Activated T-cell treated with anti-CD3 and anti-CD28 coated beads, Interleukin-2, amount 50 U/mL, for 72 hours (primary cell): ENCODE measurements around the gene KIAA1755. TPM values are rescaled to one million over a fixed set of nuclear protein-coding genes. Genes with fewer than 3 reads are reported as not detected.

ENCODE experiments used
- ATAC-seq, 2 donors: fragments of 150-1000 bp; cut with Tn5 transposase; replicated peaks in 1 of 2; 2 replicates each; pipeline ENCODE4 v1.10.0; 2021; ENCODE audit warnings: moderate library complexity in 2 of 2, mild to moderate bottlenecking in 1 of 2
- DNase-seq, 2 donors: peaks; one replicate each; pipeline ENCODE4 v3.0.0; 2021 to 2022; ENCODE audit warnings: mixed read lengths in 1 of 2
- H3K27ac Mint-ChIP-seq: one replicate; pipeline ENCODE4 v1.8.0; 2022; ENCODE audit warnings: mild to moderate bottlenecking, moderate library complexity, mixed read lengths
- H3K27me3 Mint-ChIP-seq: one replicate; pipeline ENCODE4 v1.8.0; 2022; ENCODE audit warnings: low read depth, mixed read lengths
- H3K36me3 Mint-ChIP-seq, 2 donors: one replicate each; pipeline ENCODE4 v1.8.0; 2022; ENCODE audit warnings: mixed read lengths in 2 of 2, mild to moderate bottlenecking in 1 of 2; ENCODE audit not compliant: insufficient read depth in 2 of 2
- H3K4me1 Mint-ChIP-seq: one replicate; pipeline ENCODE4 v1.8.0; 2022; ENCODE audit warnings: low read depth, mixed read lengths
- H3K4me3 Mint-ChIP-seq, 2 donors: one replicate each; pipeline ENCODE4 v1.8.0; 2022; ENCODE audit warnings: mild to moderate bottlenecking in 2 of 2, mixed read lengths in 2 of 2, moderate library complexity in 2 of 2
- H3K9me3 Mint-ChIP-seq, 2 donors: one replicate each; pipeline ENCODE4 v1.8.0; 2022; ENCODE audit warnings: mixed read lengths in 2 of 2
- total RNA-seq, 2 donors: library from RNA; stranded (reverse); gene quantifications; one replicate each; pipeline ENCODE4 v1.2.3, GENCODE V29; 2022

KIAA1755 gene
- total RNA-seq, 2 donors from 2014 or later, result not detected

DNA sequence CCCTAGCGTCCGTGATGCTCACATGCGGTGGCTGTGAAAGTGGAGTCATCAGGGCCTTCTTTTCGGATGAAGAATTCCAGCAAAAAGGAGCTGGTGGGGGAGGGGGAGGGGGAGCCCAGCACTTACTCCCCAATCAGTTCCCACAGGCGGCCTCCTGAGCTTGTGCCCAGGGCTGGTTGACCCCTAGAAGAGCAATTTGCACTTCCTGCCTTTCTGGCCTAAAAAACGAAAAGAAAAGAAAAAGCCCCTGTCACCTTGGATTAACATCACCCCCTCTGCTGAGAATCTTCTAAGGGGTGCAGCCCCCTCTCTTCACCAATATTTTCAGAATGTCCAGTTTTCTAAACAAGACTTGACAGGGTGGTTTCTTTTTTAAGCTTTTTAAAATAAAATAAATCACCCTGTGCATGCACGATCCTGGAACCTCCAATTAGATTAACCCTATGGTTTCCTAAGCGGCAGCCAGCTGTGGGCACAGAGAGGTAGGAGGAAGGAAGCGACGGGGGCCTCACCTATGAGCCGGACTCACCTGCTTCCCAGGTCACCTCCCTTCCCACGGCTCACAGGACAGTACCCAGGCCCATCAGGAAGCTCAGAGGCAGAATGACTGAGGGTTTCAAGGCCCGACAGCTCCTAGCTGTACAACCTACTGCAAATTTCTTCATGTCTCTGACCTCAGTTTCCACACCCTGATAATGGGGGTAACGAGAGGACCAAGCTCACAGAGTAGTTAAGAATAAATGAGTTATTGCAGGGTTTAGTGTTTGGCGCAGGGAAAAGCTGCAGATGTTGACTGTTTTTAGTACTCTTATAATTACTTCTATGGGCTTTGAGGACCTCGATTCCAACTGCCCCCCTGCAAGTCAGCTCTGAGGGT lies 85.0 kb downstream of the KIAA1755 start:
- Mint-ChIP-seq H3K9me3 (no peaks in the 10 kb centered on the region), H3K4me1 (no peaks in the 10 kb centered on the region), H3K27me3 (peaks cover 37% of the 10 kb centered on the region)

DNA sequence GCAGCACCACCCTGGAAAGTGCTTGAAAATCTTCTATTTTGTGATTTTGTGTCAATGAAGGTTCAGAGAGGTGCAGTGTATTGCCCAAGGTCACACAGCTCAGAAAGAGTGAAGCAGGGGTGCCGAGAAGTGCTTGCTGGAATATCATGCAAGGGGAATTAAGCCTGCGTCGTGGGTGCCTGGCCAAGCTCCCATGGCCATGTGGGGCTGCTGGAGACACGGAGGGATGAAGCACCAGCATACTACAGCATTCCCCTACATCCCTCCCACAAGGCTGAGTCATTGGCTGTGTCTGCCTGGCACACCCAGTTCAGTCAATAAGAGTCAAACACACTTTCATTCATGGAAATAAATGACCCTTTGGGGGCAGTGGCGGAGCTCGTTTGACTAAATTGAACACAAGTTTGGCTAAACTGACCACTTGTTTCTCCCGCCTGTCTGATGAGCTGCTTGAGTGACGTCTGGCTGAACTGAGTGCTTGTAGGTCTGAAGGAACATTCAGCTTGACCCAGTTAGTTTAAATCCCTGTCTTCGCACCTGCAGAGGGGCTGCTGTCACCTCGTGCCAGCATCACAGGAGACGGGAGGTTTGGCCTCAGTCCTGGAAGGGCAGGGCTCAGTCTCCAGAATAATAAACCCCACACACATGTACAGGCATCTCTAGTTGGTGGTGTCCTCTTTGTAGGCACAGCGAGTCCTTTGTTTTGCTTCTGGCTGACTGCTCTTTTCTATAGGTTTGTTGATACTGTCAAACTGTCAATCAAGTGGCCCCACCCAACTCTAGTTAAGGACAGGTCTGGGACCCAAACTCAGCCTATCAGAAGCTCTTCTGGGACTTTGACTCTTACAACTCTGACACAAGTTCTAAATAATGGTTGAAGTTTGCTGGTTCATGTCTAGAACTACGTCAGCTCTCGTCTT lies 87.0 kb downstream of the KIAA1755 start:
- Mint-ChIP-seq H3K27ac (no peak overlapping the region), H3K9me3 (no peaks in the 10 kb centered on the region), H3K4me3 (no peak overlapping the region), H3K27me3 (peaks cover 31% of the 10 kb centered on the region), H3K36me3 (no peaks in the 10 kb centered on the region), H3K4me1 (peaks cover 6% of the 10 kb centered on the region)
- DNase-seq, result no peak
- no peak for ATAC-seq

More for the DNA sequence above, 85.0 kb downstream of the KIAA1755 start:
- no peaks in the 10 kb centered on the region for H3K36me3 Mint-ChIP-seq
- no peak for DNase-seq
- no peak for ATAC-seq
- H3K27ac Mint-ChIP-seq, result no peak overlapping the region
- no peak overlapping the region for H3K4me3 Mint-ChIP-seq

DNA sequence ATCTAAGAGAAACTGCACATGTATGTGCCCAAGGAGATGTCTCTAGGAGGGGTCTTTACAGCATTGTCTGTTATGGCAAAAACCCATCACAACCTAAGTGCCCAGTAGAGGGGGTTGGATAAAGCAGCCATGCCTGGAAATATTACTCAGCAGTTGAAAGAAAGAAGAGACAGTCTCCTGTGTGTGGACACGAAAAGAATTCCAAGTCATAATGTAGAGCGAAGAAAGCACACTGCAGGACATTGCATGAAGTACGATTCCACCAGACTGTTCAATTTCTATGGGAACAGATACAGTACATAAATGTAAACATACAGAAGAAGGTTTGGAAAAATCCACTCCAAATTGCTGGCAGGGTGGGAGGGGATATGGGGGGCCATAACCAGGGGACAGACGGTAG lies 88.1 kb downstream of the KIAA1755 start:
- peaks cover 7% of the 10 kb centered on the region for H3K4me1 Mint-ChIP-seq
- peaks cover 22% of the 10 kb centered on the region for H3K27me3 Mint-ChIP-seq
- H3K9me3 Mint-ChIP-seq, result no peaks in the 10 kb centered on the region
- DNase-seq (no peak), ATAC-seq (no peak)
- H3K27ac Mint-ChIP-seq, result no peak overlapping the region
- H3K36me3 Mint-ChIP-seq, result no peaks in the 10 kb centered on the region
- H3K4me3 Mint-ChIP-seq, result no peak overlapping the region

DNA sequence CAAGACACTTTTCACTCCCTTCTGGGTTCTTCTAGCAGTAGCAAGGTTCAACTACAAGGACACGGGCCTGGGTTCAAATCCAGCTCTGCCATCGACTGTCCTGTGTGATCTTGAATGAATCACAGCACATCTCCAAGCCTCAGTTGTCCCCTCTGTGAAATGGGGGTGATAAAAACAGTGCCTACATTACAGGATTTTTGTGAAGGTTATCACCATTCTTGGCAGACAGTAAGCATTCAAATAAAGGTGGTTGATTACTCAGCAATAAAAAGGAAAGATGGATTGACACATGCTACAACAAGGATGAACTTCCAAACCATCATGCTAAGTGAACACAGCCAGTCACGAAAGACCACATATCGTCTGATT lies 88.9 kb downstream of the KIAA1755 start:
- H3K9me3 Mint-ChIP-seq, result no peaks in the 10 kb centered on the region
- H3K27ac Mint-ChIP-seq, result no peak overlapping the region
- ATAC-seq, result no peak
- no peak overlapping the region for H3K4me3 Mint-ChIP-seq
- no peak for DNase-seq
- no peaks in the 10 kb centered on the region for H3K36me3 Mint-ChIP-seq
- peaks cover 7% of the 10 kb centered on the region for H3K4me1 Mint-ChIP-seq
- H3K27me3 Mint-ChIP-seq, result peaks cover 16% of the 10 kb centered on the region

DNA sequence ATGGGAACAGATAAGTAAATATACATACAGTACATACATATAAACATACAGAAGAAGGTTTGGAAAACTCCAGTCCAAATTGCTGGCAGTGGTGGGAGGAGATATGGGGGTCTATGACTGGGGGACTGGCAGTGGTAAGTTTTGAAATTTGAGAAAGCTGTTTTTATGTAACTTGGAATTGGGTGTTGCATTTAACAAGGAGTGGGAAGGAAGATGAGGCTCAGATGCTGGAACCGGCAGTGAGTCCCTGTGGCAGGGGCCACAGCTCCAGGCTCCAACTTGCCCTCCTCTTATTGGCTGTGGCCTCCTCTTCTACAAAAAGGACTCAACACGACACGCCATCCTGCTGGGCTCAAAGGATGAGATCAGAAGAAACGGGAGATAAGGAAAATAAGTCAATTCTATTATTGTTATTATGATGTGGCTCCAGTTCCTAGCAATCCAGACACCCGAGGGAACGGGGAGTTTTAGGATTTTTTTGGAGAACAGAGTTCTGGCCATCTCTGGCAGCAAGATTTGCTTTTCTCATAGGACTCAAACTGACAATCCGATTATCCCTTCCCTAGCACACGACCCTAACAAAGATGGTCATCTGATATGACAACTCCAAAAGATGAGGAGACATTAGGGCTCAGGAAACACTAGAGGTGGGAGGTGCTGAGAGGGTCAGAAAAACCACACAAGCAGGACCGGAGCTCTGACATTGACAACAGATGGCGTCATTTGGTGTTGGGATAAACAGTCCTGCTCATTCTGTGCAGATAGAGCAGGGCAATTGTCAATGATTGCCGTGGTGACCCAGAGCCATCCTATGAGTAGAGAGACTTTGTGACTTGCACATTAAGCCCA lies 89.5 kb downstream of the KIAA1755 start:
- no peaks in the 10 kb centered on the region for H3K9me3 Mint-ChIP-seq
- no peak overlapping the region for H3K27ac Mint-ChIP-seq
- no peak overlapping the region for H3K4me3 Mint-ChIP-seq
- peaks cover 22% of the 10 kb centered on the region for H3K27me3 Mint-ChIP-seq
- no peaks in the 10 kb centered on the region for H3K36me3 Mint-ChIP-seq
- H3K4me1 Mint-ChIP-seq, result peaks cover 7% of the 10 kb centered on the region
- DNase-seq (no peak), ATAC-seq (no peak)

DNA sequence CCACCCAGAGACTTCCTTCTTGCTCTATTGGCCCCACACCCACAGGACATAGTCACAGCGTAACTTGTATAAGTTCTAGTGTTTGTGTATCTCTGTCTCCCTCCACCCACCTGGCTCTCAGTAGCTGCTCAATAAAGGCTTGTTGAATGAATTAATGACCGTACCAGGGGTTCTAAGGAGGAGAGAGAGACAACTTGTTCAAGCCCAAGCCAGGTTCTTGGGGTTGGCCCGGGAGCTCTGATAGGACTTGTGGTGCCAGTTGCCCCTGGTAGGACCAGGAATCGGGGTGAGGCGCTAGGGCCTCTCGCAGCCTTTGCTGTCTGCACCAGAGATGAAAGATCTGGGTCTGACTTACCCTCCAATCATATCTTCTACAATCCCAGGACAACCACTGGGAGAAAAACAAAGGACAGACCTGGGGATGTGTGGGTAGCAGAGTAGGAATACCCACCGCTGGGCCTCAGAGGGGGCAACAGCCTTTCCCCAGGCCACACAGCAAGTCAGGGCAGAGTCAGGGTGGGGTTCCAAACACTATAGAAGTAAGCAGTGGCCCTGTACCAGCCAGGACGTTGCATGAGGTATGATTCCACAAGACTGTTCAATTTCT lies 90.2 kb downstream of the KIAA1755 start:
- no peak overlapping the region for H3K27ac Mint-ChIP-seq
- DNase-seq (no peak), ATAC-seq (no peak)
- no peaks in the 10 kb centered on the region for H3K36me3 Mint-ChIP-seq
- peaks cover 12% of the 10 kb centered on the region for H3K4me1 Mint-ChIP-seq
- no peaks in the 10 kb centered on the region for H3K9me3 Mint-ChIP-seq
- no peak overlapping the region for H3K4me3 Mint-ChIP-seq
- H3K27me3 Mint-ChIP-seq, result peaks cover 29% of the 10 kb centered on the region

DNA sequence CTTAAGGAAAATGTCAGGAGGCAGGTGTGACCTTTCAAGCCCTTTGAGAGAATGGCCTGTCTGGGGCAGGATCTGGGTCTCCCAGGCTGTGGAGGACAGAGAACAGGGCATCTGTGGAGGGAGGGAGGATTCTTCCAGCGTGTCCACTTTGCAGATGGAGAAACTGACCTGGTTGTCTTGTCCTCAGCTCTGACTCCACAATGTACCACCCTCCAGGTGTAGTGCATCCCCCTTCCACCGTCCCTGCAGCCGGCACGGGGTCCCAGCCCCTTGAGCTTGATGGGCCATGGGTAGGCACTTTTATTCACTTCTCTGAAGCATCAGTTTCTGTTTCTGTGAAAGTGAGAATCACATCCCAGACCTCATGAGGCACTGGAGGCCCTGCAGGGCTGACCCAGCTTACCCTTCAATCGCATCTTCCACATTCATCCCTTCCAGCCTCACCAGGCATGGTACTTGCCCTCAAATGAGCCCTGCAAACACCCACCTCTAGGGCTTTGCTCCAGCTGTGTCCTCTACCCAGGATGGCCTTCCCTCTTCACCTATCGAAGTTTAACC lies 90.8 kb downstream of the KIAA1755 start:
- Mint-ChIP-seq H3K27me3 (peaks cover 33% of the 10 kb centered on the region), H3K9me3 (no peaks in the 10 kb centered on the region), H3K4me1 (peaks cover 15% of the 10 kb centered on the region), H3K36me3 (no peaks in the 10 kb centered on the region), H3K4me3 (no peak overlapping the region), H3K27ac (no peak overlapping the region)
- ATAC-seq (no peak), DNase-seq (no peak)

DNA sequence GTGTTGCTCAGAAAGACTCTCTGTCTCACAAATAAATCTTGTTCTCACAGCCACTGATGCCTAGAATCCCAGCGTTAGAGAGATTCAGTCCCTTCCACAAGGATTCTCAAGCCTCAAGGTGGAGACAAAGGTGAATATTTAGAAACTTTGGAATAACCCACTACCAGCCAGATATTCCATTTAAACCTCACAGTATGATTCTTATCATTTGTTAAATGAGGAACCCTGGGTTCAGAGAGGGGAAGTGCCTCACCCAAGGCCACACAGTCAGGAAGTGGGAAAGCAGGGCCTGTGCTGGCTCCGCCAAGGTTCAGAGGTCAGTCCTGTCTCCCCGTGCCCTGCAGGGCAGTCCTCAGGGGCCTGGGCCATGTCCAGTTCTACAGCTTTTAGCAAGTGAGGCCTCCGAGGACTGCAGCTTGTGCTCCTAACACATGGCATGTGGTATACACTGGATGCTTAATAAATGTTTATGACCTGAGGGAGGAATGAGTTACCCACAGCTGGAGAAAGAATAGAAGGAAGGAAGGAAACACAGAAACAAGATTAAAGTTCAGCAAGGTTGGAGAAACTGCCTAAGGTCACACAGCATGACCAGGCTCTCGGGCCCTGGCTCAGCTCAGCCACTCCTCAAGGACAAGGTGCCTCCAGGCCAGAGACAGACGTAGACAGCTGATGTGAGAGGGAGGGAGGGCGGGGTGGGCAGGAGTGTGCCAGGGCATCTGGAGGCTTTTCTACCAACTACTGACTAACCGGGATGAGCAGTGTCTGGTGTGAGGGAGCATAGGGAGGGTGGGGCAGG lies 91.5 kb downstream of the KIAA1755 start:
- no peaks in the 10 kb centered on the region for H3K36me3 Mint-ChIP-seq
- no peak overlapping the region for H3K4me3 Mint-ChIP-seq
- no peak for DNase-seq
- peaks cover 33% of the 10 kb centered on the region for H3K27me3 Mint-ChIP-seq
- ATAC-seq, result no peak
- no peak overlapping the region for H3K27ac Mint-ChIP-seq
- H3K9me3 Mint-ChIP-seq, result no peaks in the 10 kb centered on the region
- H3K4me1 Mint-ChIP-seq, result peaks cover 15% of the 10 kb centered on the region

DNA sequence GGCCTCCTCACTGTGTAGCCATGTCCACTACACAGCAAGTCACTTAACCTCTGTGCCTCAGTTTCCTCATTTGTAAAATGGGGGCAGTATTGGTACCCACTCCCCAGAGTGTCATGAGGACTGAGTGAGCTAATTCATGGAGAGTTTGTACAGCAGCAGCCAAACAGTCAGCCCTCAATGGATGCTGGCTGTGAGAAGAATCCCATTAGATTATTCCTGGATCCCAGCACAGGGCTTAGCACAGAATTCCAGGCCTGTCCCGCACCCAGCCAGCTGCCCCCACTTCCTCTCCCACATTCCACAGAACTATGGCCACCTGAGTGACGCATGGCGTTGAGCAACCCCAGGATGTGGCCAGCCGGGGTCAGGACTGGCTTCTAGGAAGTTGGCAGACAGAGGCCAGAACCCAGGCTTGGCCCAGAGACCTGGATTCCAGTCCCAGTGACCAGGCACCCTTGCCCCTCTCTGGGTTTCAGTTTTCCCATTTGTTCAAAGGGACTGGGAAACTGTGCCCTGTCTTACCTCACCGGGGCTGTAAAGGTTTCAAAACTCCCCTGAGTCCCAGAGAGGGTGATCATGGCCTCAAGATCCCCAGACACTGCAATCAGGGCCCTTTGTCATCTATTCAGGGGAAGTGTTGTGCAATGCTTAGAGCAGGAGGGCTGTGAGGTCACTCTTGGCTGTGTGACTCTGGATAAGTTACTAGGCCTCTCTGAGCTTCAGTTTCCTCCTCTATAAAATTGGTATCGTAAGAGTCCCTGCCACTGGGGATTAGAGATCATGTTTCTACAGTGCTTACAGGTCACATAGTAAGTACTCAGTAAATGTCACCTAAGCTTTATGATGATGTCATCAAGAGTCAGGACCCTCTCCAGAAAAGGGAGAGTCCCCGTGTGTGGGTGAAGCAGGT lies 92.4 kb downstream of the KIAA1755 start:
- H3K36me3 Mint-ChIP-seq, result no peaks in the 10 kb centered on the region
- no peak overlapping the region for H3K4me3 Mint-ChIP-seq
- peaks cover 33% of the 10 kb centered on the region for H3K27me3 Mint-ChIP-seq
- H3K4me1 Mint-ChIP-seq, result peaks cover 15% of the 10 kb centered on the region
- no peaks in the 10 kb centered on the region for H3K9me3 Mint-ChIP-seq
- no peak overlapping the region for H3K27ac Mint-ChIP-seq
- ATAC-seq (peak; percentile 41 to 43), DNase-seq (peak in 1 of 2 donors; percentile 5)

DNA sequence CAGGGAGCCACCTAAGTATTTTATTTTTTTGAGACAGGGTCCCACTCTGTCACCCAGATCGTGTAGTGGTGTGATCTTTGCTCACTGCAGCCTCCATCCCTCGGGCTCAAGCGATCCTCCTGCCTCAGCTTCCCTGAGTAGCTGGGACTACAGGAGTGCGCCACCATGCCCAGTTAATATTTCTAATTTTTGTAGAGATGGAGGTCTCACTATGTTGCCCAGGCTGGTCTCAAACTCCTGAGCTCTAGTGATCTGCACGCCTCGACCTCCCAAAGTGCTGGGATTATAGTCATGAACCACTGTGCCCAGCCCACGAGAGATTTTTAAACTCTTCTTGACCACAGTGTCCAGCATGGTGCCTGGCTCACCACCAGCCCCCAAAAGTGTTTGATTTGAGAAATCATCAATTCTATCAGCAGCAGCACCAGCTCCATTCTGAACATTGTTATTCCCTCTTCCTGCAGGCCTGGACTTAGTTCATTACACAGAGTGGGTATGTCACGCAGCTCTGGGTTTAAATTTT lies 93.1 kb downstream of the KIAA1755 start:
- no peak overlapping the region for H3K4me3 Mint-ChIP-seq
- no peak for ATAC-seq
- H3K36me3 Mint-ChIP-seq, result no peaks in the 10 kb centered on the region
- no peak for DNase-seq
- H3K27ac Mint-ChIP-seq, result no peak overlapping the region
- peaks cover 39% of the 10 kb centered on the region for H3K27me3 Mint-ChIP-seq
- peaks cover 15% of the 10 kb centered on the region for H3K4me1 Mint-ChIP-seq
- H3K9me3 Mint-ChIP-seq, result no peaks in the 10 kb centered on the region
